ENCODE results near the gene CACNA1I. TPM values are rescaled to one million over a fixed set of nuclear protein-coding genes. Genes with fewer than 3 reads are reported as not detected.

The CACNA1I gene
- total and polyA plus RNA-seq, 2 experiments from 2014 or later: 0.42 to 2.4 TPM

GRCh38 chr22:39616051-39616450, 45.5 kb downstream of the CACNA1I start (continued):
- TF ChIP-seq, protein P1, sequence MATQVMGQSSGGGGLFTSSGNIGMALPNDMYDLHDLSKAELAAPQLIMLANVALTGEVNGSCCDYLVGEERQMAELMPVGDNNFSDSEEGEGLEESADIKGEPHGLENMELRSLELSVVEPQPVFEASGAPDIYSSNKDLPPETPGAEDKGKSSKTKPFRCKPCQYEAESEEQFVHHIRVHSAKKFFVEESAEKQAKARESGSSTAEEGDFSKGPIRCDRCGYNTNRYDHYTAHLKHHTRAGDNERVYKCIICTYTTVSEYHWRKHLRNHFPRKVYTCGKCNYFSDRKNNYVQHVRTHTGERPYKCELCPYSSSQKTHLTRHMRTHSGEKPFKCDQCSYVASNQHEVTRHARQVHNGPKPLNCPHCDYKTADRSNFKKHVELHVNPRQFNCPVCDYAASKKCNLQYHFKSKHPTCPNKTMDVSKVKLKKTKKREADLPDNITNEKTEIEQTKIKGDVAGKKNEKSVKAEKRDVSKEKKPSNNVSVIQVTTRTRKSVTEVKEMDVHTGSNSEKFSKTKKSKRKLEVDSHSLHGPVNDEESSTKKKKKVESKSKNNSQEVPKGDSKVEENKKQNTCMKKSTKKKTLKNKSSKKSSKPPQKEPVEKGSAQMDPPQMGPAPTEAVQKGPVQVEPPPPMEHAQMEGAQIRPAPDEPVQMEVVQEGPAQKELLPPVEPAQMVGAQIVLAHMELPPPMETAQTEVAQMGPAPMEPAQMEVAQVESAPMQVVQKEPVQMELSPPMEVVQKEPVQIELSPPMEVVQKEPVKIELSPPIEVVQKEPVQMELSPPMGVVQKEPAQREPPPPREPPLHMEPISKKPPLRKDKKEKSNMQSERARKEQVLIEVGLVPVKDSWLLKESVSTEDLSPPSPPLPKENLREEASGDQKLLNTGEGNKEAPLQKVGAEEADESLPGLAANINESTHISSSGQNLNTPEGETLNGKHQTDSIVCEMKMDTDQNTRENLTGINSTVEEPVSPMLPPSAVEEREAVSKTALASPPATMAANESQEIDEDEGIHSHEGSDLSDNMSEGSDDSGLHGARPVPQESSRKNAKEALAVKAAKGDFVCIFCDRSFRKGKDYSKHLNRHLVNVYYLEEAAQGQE (IDR thresholded peaks at IDR 0.05; ENCODE audit: unreplicated experiment): no peak

DNA sequence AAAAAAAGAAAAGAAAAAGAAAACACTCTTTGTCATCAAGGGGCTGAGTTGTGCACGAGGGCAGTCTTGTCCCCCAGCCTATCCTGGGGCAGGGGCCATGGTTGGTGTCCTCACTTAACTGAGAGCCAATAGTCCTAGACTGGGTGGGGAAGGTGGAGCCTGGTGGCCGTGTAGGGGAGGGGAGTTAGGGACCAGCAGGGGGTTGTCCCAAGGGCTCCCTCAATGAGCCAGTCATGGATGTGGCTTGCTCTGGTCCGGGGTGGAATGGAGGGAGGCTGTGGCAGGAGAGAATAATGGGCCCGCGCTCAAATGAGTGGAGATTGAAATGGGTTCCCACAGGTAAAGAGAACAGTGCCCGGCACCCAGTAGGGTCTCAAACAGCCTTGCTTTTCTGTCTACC, 46.2 kb downstream of the CACNA1I start:
- Histone ChIP-seq H3F3A (replicated peaks; ENCODE audit: low read depth) (no peaks in the 10 kb centered on the region), H3K4me3 (no peak overlapping the region), H3K27me3 (ENCODE audit: insufficient read depth) (no peaks in the 10 kb centered on the region), H3K9me2 (ENCODE audit: insufficient read depth) (no peaks in the 10 kb centered on the region), H3K27ac (ENCODE audit: low read depth) (no peak overlapping the region), H3K4me2 (no peak overlapping the region), H3K36me3 (ENCODE audit: insufficient read depth) (no peaks in the 10 kb centered on the region), H3K4me1 (ENCODE audit: insufficient read depth) (no peaks in the 10 kb centered on the region), H2AFZ (peak overlapping the region; percentile 88), H3K79me2 (replicated peaks; ENCODE audit: insufficient read depth) (no peaks in the 10 kb centered on the region), H4K20me1 (replicated peaks; ENCODE audit: insufficient read depth) (no peaks in the 10 kb centered on the region)
- no peak overlapping the region for H3K4me3 Mint-ChIP-seq
- peaks cover 9% of the 10 kb centered on the region for H3K27me3 Mint-ChIP-seq (ENCODE audit: insufficient read depth, low read depth, poor library complexity)
- peaks cover 7% of the 10 kb centered on the region for H3K9me3 Mint-ChIP-seq
- no peaks in the 10 kb centered on the region; the same call in 2 of the 3 replicates for H3K36me3 Mint-ChIP-seq (ENCODE audit: low read depth)
- no peak for DNase-seq (ENCODE audit: low spot score)
- ATAC-seq: peak; percentile 48
- peaks cover 14% of the 10 kb centered on the region for H3K4me1 Mint-ChIP-seq
- H3K27ac Mint-ChIP-seq: no peak overlapping the region
- TF ChIP-seq STAT1 (IDR thresholded peaks at IDR 0.05; ENCODE audit: unreplicated experiment): no peak
- TF ChIP-seq NANOG (IDR thresholded peaks at IDR 0.05; ENCODE audit: borderline replicate concordance): no peak
- TF ChIP-seq, protein P2, sequence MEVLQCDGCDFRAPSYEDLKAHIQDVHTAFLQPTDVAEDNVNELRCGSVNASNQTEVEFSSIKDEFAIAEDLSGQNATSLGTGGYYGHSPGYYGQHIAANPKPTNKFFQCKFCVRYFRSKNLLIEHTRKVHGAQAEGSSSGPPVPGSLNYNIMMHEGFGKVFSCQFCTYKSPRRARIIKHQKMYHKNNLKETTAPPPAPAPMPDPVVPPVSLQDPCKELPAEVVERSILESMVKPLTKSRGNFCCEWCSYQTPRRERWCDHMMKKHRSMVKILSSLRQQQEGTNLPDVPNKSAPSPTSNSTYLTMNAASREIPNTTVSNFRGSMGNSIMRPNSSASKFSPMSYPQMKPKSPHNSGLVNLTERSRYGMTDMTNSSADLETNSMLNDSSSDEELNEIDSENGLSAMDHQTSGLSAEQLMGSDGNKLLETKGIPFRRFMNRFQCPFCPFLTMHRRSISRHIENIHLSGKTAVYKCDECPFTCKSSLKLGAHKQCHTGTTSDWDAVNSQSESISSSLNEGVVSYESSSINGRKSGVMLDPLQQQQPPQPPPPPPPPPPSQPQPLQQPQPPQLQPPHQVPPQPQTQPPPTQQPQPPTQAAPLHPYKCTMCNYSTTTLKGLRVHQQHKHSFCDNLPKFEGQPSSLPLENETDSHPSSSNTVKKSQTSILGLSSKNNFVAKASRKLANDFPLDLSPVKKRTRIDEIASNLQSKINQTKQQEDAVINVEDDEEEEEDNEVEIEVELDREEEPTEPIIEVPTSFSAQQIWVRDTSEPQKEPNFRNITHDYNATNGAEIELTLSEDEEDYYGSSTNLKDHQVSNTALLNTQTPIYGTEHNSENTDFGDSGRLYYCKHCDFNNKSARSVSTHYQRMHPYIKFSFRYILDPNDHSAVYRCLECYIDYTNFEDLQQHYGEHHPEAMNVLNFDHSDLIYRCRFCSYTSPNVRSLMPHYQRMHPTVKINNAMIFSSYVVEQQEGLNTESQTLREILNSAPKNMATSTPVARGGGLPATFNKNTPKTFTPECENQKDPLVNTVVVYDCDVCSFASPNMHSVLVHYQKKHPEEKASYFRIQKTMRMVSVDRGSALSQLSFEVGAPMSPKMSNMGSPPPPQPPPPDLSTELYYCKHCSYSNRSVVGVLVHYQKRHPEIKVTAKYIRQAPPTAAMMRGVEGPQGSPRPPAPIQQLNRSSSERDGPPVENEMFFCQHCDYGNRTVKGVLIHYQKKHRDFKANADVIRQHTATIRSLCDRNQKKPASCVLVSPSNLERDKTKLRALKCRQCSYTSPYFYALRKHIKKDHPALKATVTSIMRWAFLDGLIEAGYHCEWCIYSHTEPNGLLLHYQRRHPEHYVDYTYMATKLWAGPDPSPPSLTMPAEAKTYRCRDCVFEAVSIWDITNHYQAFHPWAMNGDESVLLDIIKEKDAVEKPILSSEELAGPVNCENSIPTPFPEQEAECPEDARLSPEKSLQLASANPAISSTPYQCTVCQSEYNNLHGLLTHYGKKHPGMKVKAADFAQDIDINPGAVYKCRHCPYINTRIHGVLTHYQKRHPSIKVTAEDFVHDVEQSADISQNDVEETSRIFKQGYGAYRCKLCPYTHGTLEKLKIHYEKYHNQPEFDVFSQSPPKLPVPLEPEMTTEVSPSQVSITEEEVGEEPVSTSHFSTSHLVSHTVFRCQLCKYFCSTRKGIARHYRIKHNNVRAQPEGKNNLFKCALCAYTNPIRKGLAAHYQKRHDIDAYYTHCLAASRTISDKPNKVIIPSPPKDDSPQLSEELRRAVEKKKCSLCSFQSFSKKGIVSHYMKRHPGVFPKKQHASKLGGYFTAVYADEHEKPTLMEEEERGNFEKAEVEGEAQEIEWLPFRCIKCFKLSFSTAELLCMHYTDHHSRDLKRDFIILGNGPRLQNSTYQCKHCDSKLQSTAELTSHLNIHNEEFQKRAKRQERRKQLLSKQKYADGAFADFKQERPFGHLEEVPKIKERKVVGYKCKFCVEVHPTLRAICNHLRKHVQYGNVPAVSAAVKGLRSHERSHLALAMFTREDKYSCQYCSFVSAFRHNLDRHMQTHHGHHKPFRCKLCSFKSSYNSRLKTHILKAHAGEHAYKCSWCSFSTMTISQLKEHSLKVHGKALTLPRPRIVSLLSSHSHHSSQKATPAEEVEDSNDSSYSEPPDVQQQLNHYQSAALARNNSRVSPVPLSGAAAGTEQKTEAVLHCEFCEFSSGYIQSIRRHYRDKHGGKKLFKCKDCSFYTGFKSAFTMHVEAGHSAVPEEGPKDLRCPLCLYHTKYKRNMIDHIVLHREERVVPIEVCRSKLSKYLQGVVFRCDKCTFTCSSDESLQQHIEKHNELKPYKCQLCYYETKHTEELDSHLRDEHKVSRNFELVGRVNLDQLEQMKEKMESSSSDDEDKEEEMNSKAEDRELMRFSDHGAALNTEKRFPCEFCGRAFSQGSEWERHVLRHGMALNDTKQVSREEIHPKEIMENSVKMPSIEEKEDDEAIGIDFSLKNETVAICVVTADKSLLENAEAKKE (CRISPR knock-in tag; IDR thresholded peaks at IDR 0.05): no peak
- TF ChIP-seq CREB1 (CRISPR knock-in tag; IDR thresholded peaks at IDR 0.05; ENCODE audit: low read depth): no peak
- no peak for TF ChIP-seq EZH2 (IDR thresholded peaks at IDR 0.05; ENCODE audit: low read depth, unreplicated experiment)
- no peak for TF ChIP-seq JUNB (IDR thresholded peaks at IDR 0.05; ENCODE audit: unreplicated experiment)
- no peak for TF ChIP-seq EZH2phosphoT487 (IDR thresholded peaks at IDR 0.05; ENCODE audit: unreplicated experiment)
- no peak for TF ChIP-seq CTCF (conservative IDR thresholded peaks at IDR 0.05; ENCODE audit: low read depth in 2 of 2)
- TF ChIP-seq, protein P1 (IDR thresholded peaks at IDR 0.05; ENCODE audit: unreplicated experiment): no peak
- no peak for TF ChIP-seq POLR2AphosphoS5 (IDR thresholded peaks at IDR 0.05; ENCODE audit: low read depth)

Measured in GM23338 (cell line).